IPS-NIHi11 (cell line): ENCODE data around the gene RCHY1.
"Not testable (repeated sequence)": the region's sequence is repeated elsewhere in the genome, so short reads cannot be mapped to it uniquely, and the experiment has no call there.

Experiments used
- DNase-seq: peaks from one replicate; pipeline ENCODE4 v3.0.0; 2012; ENCODE audit warnings: mixed read lengths, low spot score

The RCHY1 gene

GRCh38 chr4:75514949-75515612 lies 878 bp upstream of the RCHY1 start:
- no peak for DNase-seq

- no peak for DNase-seq
These were observed 575 bp downstream of the RCHY1 start for GRCh38 chr4:75513526-75514130.

- DNase-seq: peak; percentile 35
These were observed 1.6 kb downstream of the RCHY1 start for GRCh38 chr4:75512386-75513211.

GRCh38 chr4:75511841-75512240 lies 2.4 kb downstream of the RCHY1 start:
- peak; percentile 17 for DNase-seq

- not testable (repeated sequence) for DNase-seq
These were observed 4.6 kb downstream of the RCHY1 start for GRCh38 chr4:75509592-75509991.

GRCh38 chr4:75505630-75506029 lies 8.6 kb downstream of the RCHY1 start:
- no peak for DNase-seq

- DNase-seq: no peak
These were observed 11.5 kb downstream of the RCHY1 start for GRCh38 chr4:75502671-75503070.

GRCh38 chr4:75499900-75500299 lies 14.3 kb downstream of the RCHY1 start:
- DNase-seq: no peak

- no peak for DNase-seq
These were observed 16.2 kb downstream of the RCHY1 start for GRCh38 chr4:75498041-75498440.

- no peak for DNase-seq
These were observed 17.1 kb downstream of the RCHY1 start for GRCh38 chr4:75497133-75497532.

GRCh38 chr4:75496406-75496805 lies 17.8 kb downstream of the RCHY1 start:
- no peak for DNase-seq

- no peak for DNase-seq
These were observed 18.7 kb downstream of the RCHY1 start for GRCh38 chr4:75495476-75495875.

GRCh38 chr4:75494563-75494962 lies 19.6 kb downstream of the RCHY1 start:
- no peak for DNase-seq

GRCh38 chr4:75490155-75490554 lies 24.0 kb downstream of the RCHY1 start:
- DNase-seq: no peak

GRCh38 chr4:75484190-75484589 lies 30.0 kb downstream of the RCHY1 start:
- DNase-seq: no peak

- no peak for DNase-seq
These were observed 37.0 kb downstream of the RCHY1 start for GRCh38 chr4:75477201-75477600.

- DNase-seq: no peak
These were observed 43.5 kb downstream of the RCHY1 start for GRCh38 chr4:75470738-75471137.

GRCh38 chr4:75469896-75470295 lies 44.3 kb downstream of the RCHY1 start:
- DNase-seq: no peak

GRCh38 chr4:75457365-75457764 lies 56.8 kb downstream of the RCHY1 start:
- no peak for DNase-seq

GRCh38 chr4:75434105-75434504 lies 80.1 kb downstream of the RCHY1 start:
- no peak for DNase-seq

- peak; percentile 53 for DNase-seq
These were observed 81.5 kb downstream of the RCHY1 start for GRCh38 chr4:75432683-75433082.

GRCh38 chr4:75429208-75429607 lies 85.0 kb downstream of the RCHY1 start:
- DNase-seq: no peak
